Endodermal cell (in vitro differentiated cells): ENCODE data around the gene SMIM12. TPM values are rescaled to one million over a fixed set of nuclear protein-coding genes. Genes with fewer than 3 reads are reported as not detected.

Source experiments
- DNase-seq: peaks from one replicate; pipeline ENCODE4 v3.0.0-alpha.2; 2017
- H3K27ac ChIP-seq: 2 replicates; pipeline ENCODE4 v1.5.1; 2013; ENCODE audit warnings: mild to moderate bottlenecking, low read depth, low read length, moderate library complexity
- H3K27me3 ChIP-seq: 2 replicates; pipeline ENCODE4 v1.6.1; 2013; ENCODE audit warnings: mild to moderate bottlenecking, low read length, moderate library complexity; ENCODE audit not compliant: insufficient read depth, control insufficient read depth, poor library complexity, severe bottlenecking
- H3K36me3 ChIP-seq: 2 replicates; pipeline ENCODE4 v1.7.0; 2013; ENCODE audit warnings: mild to moderate bottlenecking, low read length, moderate library complexity; ENCODE audit not compliant: control insufficient read depth, insufficient read depth
- H3K4me1 ChIP-seq: one replicate; pipeline ENCODE4 v1.7.0; 2013; ENCODE audit warnings: low read length; ENCODE audit not compliant: control insufficient read depth, insufficient read depth
- H3K4me3 ChIP-seq: 2 replicates; pipeline ENCODE4 v1.5.1; 2013; ENCODE audit warnings: mild to moderate bottlenecking, low read length, moderate library complexity
- H3K9ac ChIP-seq: 2 replicates; pipeline ENCODE4 v1.6.1; 2013; ENCODE audit warnings: mild to moderate bottlenecking, low read length, moderate library complexity; ENCODE audit not compliant: poor library complexity, severe bottlenecking; ENCODE audit errors: extremely low read depth
- H3K9me3 ChIP-seq: 2 replicates; pipeline ENCODE4 v1.6.1; 2013; ENCODE audit warnings: mild to moderate bottlenecking, low read length, moderate library complexity; ENCODE audit not compliant: control insufficient read depth
- H3K27ac Mint-ChIP-seq: 2 replicates; pipeline ENCODE4 v1.8.0; 2020; ENCODE audit warnings: mixed read lengths
- H3K27me3 Mint-ChIP-seq: 2 replicates; pipeline ENCODE4 v1.8.0; 2021; ENCODE audit warnings: mild to moderate bottlenecking, mixed read lengths; ENCODE audit not compliant: insufficient read depth
- H3K36me3 Mint-ChIP-seq: 2 replicates; pipeline ENCODE4 v1.8.0; 2020; ENCODE audit warnings: low read depth, mixed read lengths
- H3K4me1 Mint-ChIP-seq: 2 replicates; pipeline ENCODE4 v1.8.0; 2020; ENCODE audit warnings: mixed read lengths
- H3K4me3 Mint-ChIP-seq: 2 replicates; pipeline ENCODE4 v1.8.0; 2020; ENCODE audit warnings: mild to moderate bottlenecking, moderate library complexity, mixed read lengths
- H3K9me3 Mint-ChIP-seq: 2 replicates; pipeline ENCODE4 v1.8.0; 2020; ENCODE audit warnings: mild to moderate bottlenecking, mixed read lengths
- CTCF ChIP-seq: fragments of 200-600 bp; sonication (generic); conservative IDR thresholded peaks from 2 replicates; pipeline ENCODE4 v1.5.0; 2021; ENCODE audit warnings: antibody characterized with exemption, mild to moderate bottlenecking
- WGBS, 2 experiments: methylation state at CpG; one replicate each; pipeline versions ENCODE4 v1.1.5 to v1.1.7; 2013; ENCODE audit warnings: missing lambda C conversion rate in 2 of 2, mixed read lengths in 1 of 2; ENCODE audit not compliant: insufficient coverage in 1 of 2, insufficient read length in 1 of 2; 5-methylcytosine and 5-hydroxymethylcytosine counted together
- total RNA-seq, 2 donors: library from RNA; stranded (reverse); fragmentation: NEBNext Ultra II Directional in 1 of 2; extraction: Animal tissue kit (Norgen Biotek cat#: 25700) in 1 of 2; gene quantifications; 2 replicates in 1 of 2; 3 replicates in 1 of 2; pipeline ENCODE4 v1.2.1, GENCODE V29; 2021

The SMIM12 gene
- total RNA-seq, 2 donors from 2014 or later: 43.0 to 47.6 TPM

- peak; percentile 13 for DNase-seq
- H3K27ac Mint-ChIP-seq: no peak overlapping the region
Measured at GRCh38 chr1:34904236-34905097, 44.9 kb upstream of the SMIM12 start.

GRCh38 chr1:34901919-34902318 is 42.4 kb upstream of the SMIM12 start:
- H3K4me3 Mint-ChIP-seq: no peak overlapping the region
- Histone ChIP-seq H3K27ac (no peak overlapping the region), H3K4me3 (no peak overlapping the region), H3K4me1 (no peaks in the 10 kb centered on the region), H3K9ac (no peak overlapping the region), H3K27me3 (no peaks in the 10 kb centered on the region), H3K36me3 (no peaks in the 10 kb centered on the region), H3K9me3 (no peaks in the 10 kb centered on the region)
- peaks cover 20% of the 10 kb centered on the region for H3K27me3 Mint-ChIP-seq
- TF ChIP-seq CTCF: no peak
- WGBS, 2 experiments: 84 to 85% methylated on average over 3 to 7 of the region's 7 CpGs
- peak; percentile 15 for DNase-seq
- no peaks in the 10 kb centered on the region for H3K9me3 Mint-ChIP-seq
- no peaks in the 10 kb centered on the region for H3K36me3 Mint-ChIP-seq
- no peaks in the 10 kb centered on the region for H3K4me1 Mint-ChIP-seq
- no peak overlapping the region for H3K27ac Mint-ChIP-seq

More at GRCh38 chr1:34904236-34905097, 44.9 kb upstream of the SMIM12 start:
- peaks cover 20% of the 10 kb centered on the region for H3K27me3 Mint-ChIP-seq
- Histone ChIP-seq H3K4me3 (no peak overlapping the region), H3K36me3 (no peaks in the 10 kb centered on the region), H3K4me1 (no peaks in the 10 kb centered on the region), H3K9ac (no peak overlapping the region), H3K9me3 (no peaks in the 10 kb centered on the region), H3K27me3 (no peaks in the 10 kb centered on the region), H3K27ac (no peak overlapping the region)
- H3K4me3 Mint-ChIP-seq: no peak overlapping the region
- no peaks in the 10 kb centered on the region for H3K36me3 Mint-ChIP-seq
- H3K9me3 Mint-ChIP-seq: no peaks in the 10 kb centered on the region
- WGBS, 2 experiments: 95 to 100% methylated on average over 17 to 32 of the region's 33 CpGs
- no peaks in the 10 kb centered on the region for H3K4me1 Mint-ChIP-seq
- no peak for TF ChIP-seq CTCF

GRCh38 chr1:34900775-34901502 is 41.4 kb upstream of the SMIM12 start:
- no peaks in the 10 kb centered on the region for H3K36me3 Mint-ChIP-seq
- Histone ChIP-seq H3K4me1 (no peaks in the 10 kb centered on the region), H3K4me3 (no peak overlapping the region), H3K9me3 (no peaks in the 10 kb centered on the region), H3K27me3 (no peaks in the 10 kb centered on the region), H3K27ac (no peak overlapping the region), H3K36me3 (no peaks in the 10 kb centered on the region), H3K9ac (no peak overlapping the region)
- no peaks in the 10 kb centered on the region for H3K9me3 Mint-ChIP-seq
- TF ChIP-seq CTCF: no peak
- H3K27ac Mint-ChIP-seq: no peak overlapping the region
- 81 to 95% methylated on average over 11 to 13 of the region's 13 CpGs for WGBS, 2 experiments
- peak; percentile 41 for DNase-seq
- peaks cover 20% of the 10 kb centered on the region for H3K27me3 Mint-ChIP-seq
- H3K4me3 Mint-ChIP-seq: no peak overlapping the region
- no peaks in the 10 kb centered on the region for H3K4me1 Mint-ChIP-seq
